NCI-H524 (cell line): ENCODE data around the gene EPHA8.

Source experiments
- DNase-seq, 2 experiments: peaks; one replicate each; lab custom pipeline; 2025; lab: John Stamatoyannopoulos, UW

The EPHA8 gene

DNA sequence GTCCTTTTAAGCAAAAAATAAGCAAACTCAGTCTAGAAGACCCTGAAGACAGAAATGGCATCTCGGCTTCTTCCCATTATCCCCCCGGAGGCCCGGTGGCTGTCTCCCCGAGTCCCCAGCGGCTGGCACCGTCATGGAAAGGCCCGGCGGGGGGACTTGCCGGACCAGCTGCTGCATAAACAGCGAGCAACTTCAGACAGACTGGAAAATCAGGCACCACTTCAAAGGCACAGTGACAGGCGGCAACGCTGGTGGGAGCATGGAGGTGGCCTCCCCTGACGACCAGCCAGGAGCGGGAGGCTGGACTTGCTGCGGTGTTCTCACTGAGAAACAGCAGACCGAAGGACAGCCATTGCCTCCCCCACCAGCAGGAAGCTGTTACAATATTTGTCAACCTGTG lies 54.8 kb downstream of the EPHA8 start:
- DNase-seq, result peak; percentile 72 to 81

- DNase-seq, result no peak
These were observed 56.0 kb downstream of the EPHA8 start for GRCh38 chr1:22619252-22619651.

GRCh38 chr1:22619798-22620197 lies 56.5 kb downstream of the EPHA8 start:
- DNase-seq, result no peak

GRCh38 chr1:22621761-22622160 lies 58.5 kb downstream of the EPHA8 start:
- DNase-seq, result no peak

GRCh38 chr1:22625262-22625925 lies 62.1 kb downstream of the EPHA8 start:
- no peak for DNase-seq

GRCh38 chr1:22626237-22627157 lies 63.2 kb downstream of the EPHA8 start:
- peak in 1 of 2 experiments; percentile 56 for DNase-seq

GRCh38 chr1:22627331-22627730 lies 64.0 kb downstream of the EPHA8 start:
- DNase-seq, result no peak

DNA sequence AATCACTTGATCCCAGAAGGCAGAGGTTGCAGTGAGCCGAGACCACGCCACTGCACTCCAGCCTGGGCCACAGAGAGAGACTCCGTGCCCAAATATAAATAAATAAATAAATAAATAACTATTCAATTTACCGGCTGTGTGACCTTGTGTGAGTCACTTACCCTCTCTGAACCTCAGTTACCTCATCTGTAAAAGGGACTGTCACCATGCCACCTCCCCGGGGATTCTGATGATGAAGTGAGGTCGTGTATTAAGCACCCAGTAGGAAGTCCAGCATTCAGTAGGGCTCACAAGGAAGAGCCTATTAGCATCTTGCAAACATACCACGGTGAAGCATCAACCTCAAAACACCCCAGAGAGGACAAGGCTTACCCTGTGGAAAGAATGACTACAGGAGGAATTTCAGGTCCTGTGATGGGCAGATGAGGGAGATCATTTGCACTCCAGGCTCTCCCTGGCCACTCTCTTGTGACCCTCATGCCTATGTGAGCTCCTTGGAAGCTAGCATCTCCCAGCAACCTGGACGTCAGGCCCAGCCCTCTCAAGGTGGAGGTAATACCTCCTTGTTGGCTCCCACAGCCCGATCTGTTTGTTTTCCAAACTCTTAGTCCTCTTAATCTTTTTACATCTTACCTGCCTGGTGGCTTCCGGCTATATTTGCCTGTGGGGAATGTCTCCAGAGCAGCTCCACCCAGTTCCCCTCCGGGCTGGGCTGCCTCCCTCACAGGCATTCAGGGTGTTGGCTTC lies 65.6 kb downstream of the EPHA8 start:
- no peak for DNase-seq

- DNase-seq, result no peak
These were observed 66.6 kb downstream of the EPHA8 start for GRCh38 chr1:22629886-22630285.

DNA sequence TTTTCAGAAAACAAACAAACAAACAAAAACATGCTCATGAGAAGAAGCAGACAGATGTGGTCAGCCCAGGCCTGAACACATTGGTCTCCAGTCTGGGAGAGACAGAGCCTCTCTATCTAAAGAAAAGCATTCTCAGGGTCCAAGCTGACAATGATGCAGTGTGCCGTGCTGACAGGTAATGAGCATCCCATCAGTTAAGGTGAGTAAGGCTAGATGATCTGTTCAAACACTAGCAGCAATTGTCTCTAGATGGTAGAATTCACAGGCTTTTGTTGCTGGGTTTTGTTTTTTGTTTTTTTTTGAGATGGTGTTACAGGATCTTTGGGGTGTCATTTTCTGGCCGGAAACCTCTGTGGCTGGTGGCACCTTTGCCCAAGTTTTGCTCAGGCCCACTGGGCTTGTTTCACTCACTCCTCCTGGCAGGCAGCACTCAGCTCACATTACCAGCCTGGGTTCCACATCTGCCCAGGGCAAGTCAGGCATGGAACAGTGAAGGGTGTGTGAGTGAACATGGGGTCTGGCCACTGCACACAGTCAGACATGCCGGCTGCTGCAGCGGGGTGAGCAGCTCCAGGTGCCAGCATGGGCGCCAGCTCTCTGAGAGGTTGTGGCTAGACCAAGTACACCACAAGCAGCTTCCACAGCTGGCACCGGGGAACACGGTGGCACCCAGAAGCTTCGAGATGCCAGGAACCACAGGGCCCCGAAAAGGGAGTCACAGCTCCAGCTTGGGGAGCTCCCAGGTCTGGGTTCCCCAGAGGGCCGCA lies 70.6 kb downstream of the EPHA8 start:
- DNase-seq, result no peak

- DNase-seq, result no peak
These were observed 72.1 kb downstream of the EPHA8 start for GRCh38 chr1:22635436-22635835.

DNA sequence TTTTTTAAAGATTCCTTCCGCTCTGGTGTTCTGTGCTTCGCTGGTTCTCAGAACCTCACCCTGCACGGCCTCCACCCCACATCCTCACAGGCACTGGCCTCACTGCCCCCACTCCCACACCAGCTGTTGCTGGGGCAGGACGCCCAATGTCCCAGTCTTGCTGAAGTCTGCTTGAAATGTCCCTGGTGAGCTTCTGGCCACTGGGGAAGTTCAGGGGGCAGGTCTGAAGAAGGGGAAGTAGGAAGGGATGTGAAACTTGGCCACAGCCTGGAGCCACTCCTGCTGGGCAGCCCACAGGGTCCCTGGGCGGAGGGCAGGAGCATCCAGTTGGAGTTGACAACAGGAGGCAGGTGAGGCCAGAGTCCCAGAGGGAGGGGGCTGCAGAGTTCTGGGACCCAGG lies 73.1 kb downstream of the EPHA8 start, which contains the start of gene C1QA:
Gene C1QA (plus strand): TSS at position 276 of the 400 bp plus-strand sequence. CDS start 989 bp downstream, outside the sequence.
- DNase-seq, result no peak

- peak; percentile 32 to 61 for DNase-seq
These were observed 73.6 kb downstream of the EPHA8 start for GRCh38 chr1:22636927-22637326.

DNA sequence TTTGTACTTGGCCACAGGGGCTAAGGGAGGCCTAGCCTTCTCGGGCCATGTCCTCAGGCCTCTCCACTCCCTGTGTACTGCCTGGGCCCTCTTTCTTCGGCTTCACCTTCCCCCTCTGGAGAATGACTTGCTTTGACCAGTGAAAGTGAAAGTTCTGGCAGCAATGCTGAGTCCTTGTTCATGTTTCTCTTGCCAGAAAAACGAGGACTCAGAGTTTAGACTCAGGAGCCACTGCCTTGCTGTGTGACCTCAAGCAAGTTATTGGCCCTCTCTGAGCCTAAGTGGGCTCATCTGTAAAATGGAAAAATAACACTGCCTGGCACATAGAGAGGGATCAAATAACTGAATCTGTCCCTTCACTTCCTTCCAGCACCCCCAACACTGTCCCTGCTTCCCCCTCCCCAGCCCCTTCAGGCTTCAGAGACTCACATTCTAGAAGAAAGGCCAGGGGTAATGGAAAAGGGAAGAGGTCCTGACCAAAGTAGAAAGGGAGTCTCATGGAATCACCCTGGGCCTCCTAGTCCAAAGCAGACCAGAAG lies 74.7 kb downstream of the EPHA8 start:
- DNase-seq, result no peak

- DNase-seq, result no peak
These were observed 75.4 kb downstream of the EPHA8 start for GRCh38 chr1:22638476-22639234.

- DNase-seq, result peak; percentile 52 to 68
These were observed 76.0 kb downstream of the EPHA8 start for GRCh38 chr1:22639286-22639685.

DNA sequence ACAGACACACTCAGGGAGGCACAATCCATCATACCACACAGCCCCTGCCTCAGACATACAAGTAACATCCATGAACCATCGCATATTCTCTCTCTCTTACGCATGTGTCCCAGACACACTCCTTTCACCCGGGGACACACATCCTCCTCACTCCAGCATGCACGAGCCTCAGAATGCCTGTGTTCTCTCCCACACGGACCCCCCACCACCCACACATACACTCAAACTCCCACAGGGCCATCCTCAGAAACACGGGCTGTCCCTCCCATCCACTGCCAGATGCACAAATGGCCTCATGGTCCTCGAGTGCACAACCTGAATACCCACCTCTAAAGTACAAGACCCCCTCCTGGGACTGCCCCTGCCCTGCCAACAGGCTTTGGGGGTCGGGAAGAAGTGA lies 78.0 kb downstream of the EPHA8 start:
- DNase-seq, result no peak

GRCh38 chr1:22641906-22642636 lies 78.8 kb downstream of the EPHA8 start:
- DNase-seq, result peak in 1 of 2 experiments; percentile 43

DNA sequence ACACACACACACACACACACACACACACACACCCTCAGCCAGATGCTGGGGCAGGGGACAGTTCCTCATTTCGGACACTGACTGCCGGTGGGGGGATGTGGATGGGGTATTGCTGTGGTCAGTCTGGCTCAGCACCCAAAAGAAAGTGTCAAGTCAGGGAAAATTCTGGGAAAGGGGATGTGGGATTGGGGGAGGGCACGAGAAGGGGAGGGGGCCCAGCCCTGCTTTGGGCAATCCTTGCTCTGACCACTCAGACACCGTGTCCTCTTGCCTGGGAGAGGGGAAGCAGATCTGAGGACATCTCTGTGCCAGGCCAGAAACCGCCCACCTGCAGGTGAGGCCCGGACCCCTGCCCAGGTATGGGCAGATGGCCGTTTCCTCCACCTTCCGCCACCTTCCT lies 80.1 kb downstream of the EPHA8 start, which contains the start of gene C1QC:
Gene C1QC (plus strand): TSS at position 253 of the 400 bp plus-strand sequence. CDS start 391 bp downstream, outside the sequence.
- no peak for DNase-seq

DNA sequence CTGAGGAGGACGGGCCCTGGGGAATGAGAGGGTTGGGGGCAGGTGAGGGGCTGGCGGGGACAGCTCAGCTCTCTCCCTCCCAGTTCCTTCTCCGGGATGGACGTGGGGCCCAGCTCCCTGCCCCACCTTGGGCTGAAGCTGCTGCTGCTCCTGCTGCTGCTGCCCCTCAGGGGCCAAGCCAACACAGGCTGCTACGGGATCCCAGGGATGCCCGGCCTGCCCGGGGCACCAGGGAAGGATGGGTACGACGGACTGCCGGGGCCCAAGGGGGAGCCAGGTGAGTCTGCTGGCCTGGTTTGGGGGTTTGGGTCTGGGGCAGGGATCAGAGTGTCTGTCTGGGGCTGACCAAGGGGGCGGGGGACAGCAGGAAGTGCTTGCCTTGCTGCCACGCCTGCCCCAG lies 80.6 kb downstream of the EPHA8 start:
- DNase-seq, result no peak
